Putamen (tissue), 1 donor: ENCODE data around the gene ACSM5.
"Not testable (repeated sequence)": the region's sequence is repeated elsewhere in the genome, so short reads cannot be mapped to it uniquely, and the experiment has no call there.

Experiments
- DNase-seq: peaks from one replicate; pipeline ENCODE4 v3.0.0-alpha.2; 2016; ENCODE audit warnings: low spot score

Gene ACSM5

GRCh38 chr16:20399185-20399584 is 10.1 kb upstream of the ACSM5 start:
- DNase-seq, result no peak

DNA sequence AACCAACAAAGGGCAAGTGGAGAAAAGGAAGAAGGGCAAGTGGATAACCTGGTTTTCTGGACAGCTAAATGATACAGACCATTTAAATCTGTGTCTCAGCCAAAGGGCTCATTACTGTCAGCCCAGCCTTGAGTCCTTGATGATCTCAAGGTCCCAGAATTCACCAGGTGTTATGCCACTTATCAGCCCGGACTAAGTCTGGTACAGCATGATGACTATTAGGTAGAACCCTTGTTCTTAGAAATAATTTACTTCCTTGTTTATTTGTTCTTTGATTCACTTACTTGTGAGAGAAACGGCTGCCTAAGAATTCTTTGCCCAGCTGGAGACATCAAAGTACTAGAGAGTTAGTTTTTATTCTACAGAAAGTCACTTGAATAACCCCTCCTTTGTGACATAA is 8.3 kb upstream of the ACSM5 start:
- no peak for DNase-seq

GRCh38 chr16:20401475-20402016 is 7.8 kb upstream of the ACSM5 start:
- DNase-seq, result no peak

DNA sequence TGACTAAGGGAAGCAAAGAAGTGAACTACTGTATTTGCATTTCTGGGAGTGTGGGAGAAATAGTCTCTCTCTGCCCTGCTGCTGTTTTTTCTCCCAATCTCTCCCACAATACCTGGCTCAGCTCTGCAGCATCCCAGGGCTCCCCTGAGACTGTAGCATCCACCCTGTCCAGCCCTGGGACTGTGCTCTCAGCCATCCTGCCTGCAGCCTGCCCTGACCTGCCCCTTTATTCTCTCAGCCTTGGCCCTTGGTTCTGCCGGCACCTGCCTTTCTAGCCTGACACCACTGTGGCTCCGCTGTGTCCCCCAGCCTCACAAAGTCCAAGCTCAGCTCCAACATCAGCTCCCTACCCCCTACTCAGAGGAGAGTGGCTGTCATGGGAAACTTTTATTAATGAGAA is 6.7 kb upstream of the ACSM5 start:
- DNase-seq, result no peak

DNA sequence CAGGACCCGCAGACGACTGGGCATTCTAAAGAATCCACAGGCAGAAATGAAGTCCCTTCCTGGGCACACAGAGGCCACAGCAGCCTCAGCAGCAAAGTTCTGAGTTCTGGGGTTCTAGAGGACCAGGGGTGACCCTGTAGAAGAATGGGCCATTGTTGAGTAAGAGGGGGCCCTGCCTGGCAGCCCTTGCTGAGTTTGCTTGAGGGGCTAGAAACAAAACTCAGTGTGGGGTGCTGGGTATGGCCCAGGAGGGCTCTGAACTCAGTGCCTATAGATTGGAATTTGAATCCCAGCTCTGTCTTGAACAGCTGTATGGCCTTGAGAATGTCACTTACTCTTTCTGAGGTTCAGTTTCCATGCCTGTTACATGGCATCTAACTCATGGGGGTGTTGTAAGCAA is 4.7 kb upstream of the ACSM5 start, which contains the start of gene PDILT:
PDILT (minus strand) TSS at position 101 of the 400 bp plus-strand sequence. CDS start 5,437 bp downstream, outside the sequence.
- no peak for DNase-seq

DNA sequence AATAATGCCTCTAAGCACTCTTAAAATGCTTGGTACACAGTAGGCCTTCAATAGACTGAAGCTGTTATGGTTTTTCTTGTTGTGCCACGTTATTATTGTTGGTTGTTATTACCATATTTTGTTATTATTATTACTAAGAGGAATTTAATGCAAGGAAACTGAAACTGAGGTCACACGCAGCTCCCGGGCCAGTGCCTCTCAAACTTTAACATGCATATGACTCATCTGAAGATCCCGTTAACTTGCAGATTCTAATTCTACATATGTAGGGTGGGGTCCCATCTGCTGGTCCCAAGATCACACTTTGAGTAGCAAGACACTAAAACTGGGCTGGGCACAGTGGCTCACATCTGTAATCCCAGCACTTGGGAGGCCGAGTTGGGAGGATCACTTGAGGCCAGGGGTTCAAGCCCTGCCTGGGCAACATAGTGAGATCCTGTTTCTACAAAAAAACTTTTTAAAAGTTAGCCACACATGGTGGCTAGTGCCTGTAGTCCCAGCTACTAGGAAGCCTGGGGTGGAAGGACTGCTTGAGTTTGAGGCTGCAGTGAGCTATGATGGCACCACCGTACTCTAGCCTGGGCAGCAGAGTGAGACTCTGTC is 888 bp downstream of the ACSM5 start:
- DNase-seq, result no peak

GRCh38 chr16:20411055-20411454 is 1.7 kb downstream of the ACSM5 start:
- no peak for DNase-seq

DNA sequence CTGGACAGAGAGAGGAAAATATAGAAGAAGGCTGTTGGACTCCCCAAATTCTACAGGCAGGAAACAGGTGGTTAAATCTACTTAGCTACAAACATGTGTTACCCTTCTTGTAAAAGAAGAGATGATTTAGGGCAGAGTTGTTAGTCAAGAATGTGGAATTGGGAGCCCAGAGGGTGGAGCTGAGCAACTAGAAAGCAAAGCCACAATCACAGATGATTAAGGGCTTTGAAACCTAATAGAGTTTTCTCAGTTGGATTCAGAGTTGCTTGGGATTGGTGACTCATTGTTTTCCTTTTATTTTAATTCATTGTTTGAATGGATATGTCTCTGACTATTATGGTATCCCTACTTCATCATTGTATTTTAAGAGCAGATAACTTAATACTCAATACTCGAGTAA is 6.2 kb downstream of the ACSM5 start:
- DNase-seq, result no peak

DNA sequence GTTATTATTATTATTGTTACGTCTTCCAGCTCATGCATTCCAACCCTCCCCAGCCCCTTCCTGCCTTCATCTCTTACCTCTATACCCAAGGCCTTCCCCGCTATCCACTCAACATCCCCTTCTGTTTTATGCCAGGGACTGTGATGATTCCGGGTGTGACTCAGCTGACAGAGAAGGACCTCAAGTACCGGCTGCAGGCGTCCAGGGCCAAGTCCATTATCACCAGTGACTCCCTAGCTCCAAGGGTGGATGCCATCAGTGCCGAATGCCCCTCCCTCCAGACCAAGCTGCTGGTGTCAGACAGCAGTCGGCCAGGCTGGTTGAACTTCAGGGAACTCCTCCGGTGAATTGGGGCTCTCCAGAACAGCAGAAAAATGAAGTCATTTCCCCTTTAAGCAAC is 9.8 kb downstream of the ACSM5 start:
- not testable (repeated sequence) for DNase-seq

- not testable (repeated sequence) for DNase-seq
These were observed 12.4 kb downstream of the ACSM5 start for GRCh38 chr16:20421748-20422147.

DNA sequence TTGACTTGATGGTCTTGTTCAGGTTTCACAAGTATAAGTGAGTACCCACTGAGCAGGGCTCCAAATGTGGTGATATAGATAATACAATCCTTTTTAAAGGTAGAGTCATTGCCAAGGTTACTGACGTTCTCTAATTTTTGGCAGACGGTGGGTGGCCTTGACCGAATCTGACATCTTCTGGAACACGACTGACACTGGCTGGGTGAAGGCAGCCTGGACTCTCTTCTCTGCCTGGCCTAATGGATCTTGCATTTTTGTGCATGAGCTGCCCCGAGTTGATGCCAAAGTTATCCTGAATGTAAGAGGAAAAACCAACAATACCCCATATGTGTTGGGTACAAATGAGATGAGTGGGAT is 14.4 kb downstream of the ACSM5 start:
- not testable (repeated sequence) for DNase-seq

- no peak for DNase-seq
These were observed 15.0 kb downstream of the ACSM5 start for GRCh38 chr16:20424129-20424866.

DNA sequence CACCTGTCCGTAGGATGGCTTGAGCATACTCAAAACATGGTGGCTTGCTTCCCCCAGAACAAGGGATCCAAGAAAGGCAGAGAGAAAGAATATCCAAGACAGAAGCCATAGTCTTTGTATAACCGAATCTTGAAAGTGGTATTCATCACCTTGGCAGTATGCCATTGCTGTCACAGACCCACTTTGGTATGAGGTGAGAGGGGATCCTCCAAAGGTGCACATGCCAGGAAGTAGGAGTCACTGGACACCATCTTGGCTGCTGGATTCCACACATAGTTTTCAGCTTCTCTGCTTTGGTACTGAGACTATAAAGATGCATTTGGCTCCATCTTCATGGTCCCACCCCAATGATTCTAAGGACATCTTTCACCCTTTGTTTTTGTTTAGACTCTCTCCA is 18.1 kb downstream of the ACSM5 start:
- DNase-seq, result not testable (repeated sequence)

- DNase-seq, result not testable (repeated sequence)
These were observed 20.2 kb downstream of the ACSM5 start for GRCh38 chr16:20429499-20429898.

- not testable (repeated sequence) for DNase-seq
These were observed 21.1 kb downstream of the ACSM5 start for GRCh38 chr16:20430480-20430879.

GRCh38 chr16:20430948-20431347 is 21.6 kb downstream of the ACSM5 start:
- DNase-seq, result no peak

- DNase-seq, result not testable (repeated sequence)
These were observed 29.6 kb downstream of the ACSM5 start for GRCh38 chr16:20438950-20439349.

DNA sequence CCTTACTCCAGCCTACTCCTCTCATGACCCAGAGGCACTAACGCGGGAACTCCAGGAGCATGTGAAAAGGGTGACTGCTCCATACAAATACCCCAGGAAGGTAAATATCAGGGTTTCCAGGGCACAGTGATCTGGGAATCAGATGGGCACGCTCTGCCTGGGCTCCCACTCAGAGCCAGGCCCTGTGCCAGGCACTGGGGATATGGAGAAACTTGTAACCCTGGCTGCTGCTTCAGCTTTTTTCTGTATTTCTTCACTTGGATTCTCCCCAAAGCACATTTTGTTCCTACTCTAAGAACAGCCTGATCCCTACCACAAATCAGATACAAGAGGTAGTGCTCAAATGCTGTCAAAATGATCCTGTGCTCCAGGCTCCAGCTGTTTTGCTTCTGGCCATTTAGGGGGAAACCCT is 30.5 kb downstream of the ACSM5 start:
- DNase-seq, result not testable (repeated sequence)

- DNase-seq, result not testable (repeated sequence)
These were observed 31.4 kb downstream of the ACSM5 start for GRCh38 chr16:20440731-20441130.

- no peak for DNase-seq
These were observed 31.9 kb downstream of the ACSM5 start for GRCh38 chr16:20441191-20441590.

GRCh38 chr16:20441859-20442258 is 32.5 kb downstream of the ACSM5 start:
- DNase-seq, result not testable (repeated sequence)

DNA sequence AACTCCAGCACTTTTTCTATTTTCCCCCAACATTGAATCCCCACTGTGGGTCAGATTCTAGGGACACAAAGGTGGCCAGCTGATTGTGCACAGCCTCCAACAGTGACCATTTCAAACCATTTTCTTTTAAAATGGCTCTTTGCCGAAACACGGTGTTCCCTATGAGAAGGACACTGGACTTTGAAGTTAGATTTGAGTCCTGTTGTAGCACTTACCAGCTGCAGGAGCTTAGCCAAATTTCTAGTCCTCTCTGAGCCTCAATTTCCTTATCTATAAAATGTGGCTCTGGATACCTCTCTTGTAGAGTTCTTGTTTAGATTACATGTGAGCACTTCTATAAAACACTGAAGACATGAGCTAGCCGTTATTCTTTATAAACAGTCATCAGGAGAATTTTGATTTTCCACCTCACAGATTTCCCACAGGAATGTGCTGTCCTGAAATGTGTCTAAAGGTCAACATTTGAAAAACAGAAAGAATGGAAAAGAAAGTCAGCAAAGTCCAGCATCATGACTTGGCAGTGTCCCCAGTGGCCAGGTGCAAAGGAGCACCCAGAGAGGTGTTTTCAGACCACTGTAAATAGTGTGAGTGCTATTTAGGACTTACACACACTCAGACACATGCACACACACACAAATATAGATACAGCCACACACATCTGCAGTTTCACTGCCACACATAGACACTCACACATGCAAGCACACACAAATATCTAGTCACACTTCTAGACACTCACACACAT is 37.5 kb downstream of the ACSM5 start:
- not testable (repeated sequence) for DNase-seq

DNA sequence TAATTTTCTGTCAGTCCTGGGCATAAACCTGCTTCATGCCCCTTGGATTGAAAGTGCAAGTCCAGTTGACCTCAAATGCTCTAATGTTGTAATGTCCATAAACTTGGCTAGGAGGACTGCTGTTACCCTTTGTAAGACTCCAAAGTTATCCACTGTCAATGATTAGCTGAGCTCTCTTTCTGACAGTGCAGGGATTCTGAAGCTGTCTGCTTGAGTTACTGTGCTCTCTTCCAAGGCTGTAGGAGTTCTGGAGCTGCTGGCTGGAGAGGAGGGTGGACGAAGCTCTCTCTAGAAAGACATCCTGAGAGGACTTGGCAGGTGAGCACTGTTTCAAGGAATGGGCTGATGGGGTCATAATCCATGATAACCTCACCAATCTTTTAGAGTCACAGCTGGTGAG is 42.0 kb downstream of the ACSM5 start, which contains the start of gene ACSM2A:
ACSM2A (plus strand) TSS at position 158 of the 400 bp plus-strand sequence. CDS start 8,594 bp downstream, outside the sequence.
- not testable (repeated sequence) for DNase-seq
